ENCODE data around the gene RPS27A. TPM values are rescaled to one million over a fixed set of nuclear protein-coding genes. Genes with fewer than 3 reads are reported as not detected.
A peak's percentile ranks its signal among the peaks of the same experiment; 100 is the strongest.

Gene RPS27A
- total and polyA plus RNA-seq, 11 donors: 329 to 1,743 (median 513) TPM

DNA sequence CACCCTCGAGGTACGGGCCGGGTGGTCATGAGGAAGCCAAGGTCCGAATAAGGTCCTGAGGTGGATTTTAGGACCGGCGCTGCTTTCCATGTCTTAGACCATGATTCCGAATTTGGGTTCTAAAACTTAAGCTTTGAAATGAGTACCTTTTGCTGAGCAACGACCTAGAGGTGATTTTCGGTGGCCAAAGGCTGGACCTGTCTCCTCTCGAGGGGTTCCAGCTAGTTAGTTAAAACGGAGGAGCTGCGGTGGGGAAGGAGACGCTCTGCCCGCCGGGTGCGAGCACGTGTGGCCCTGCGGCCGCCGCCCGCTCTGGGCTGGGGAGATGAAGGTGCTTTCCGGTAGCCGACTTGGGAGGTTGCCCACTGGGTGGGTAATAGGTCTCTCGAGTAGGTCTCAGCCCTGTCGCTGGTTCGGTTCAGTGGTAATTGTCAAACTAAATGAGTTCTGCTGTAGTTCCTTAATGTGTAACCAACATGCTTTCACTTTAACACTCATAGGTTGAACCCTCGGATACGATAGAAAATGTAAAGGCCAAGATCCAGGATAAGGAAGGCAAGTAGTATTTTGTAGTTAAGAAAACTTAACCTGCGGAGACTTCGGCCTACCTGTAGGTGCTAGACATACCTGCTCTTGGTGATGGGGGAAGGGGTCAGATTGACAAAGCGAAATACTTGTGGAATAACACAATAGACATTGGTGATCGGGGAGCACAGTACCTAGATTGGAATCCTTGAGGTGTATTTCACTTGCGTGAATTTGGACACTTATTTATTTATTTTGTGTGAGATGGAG, 572 bp downstream of the RPS27A start:
- intact Hi-C loops (cut with DNase I): loop anchor here in 5 of 10 donors (2.0 to 5.0 kb wide), 3 partner anchors 34 to 184 kb away; partner anchors contain the start of genes MTIF2 (in 5 of the 5) and CCDC88A (in 1 of the 5)
- WGBS, 4 donors: 5 to 9% (median 6%) methylated on average over 30 to 33 of the region's 33 CpGs
- Histone ChIP-seq H3K9me3 (no peaks in the 10 kb centered on the region), H3K4me1 (peaks cover 0 to 42% (median 16%) of the 10 kb centered on the region in 12 donors), H3K4me3 (peak overlapping the region; percentile 73 to 96 (median 86)), H3K27ac (peak overlapping the region; percentile 84 to 98 (median 92)), H3K36me3 (peaks cover 0 to 48% (median 45%) of the 10 kb centered on the region in 9 donors), H3K27me3 (no peaks in the 10 kb centered on the region)
- peak in 3 of 4 donors; percentile 11 to 22 (median 16) for ATAC-seq
- TF ChIP-seq, protein P1, sequence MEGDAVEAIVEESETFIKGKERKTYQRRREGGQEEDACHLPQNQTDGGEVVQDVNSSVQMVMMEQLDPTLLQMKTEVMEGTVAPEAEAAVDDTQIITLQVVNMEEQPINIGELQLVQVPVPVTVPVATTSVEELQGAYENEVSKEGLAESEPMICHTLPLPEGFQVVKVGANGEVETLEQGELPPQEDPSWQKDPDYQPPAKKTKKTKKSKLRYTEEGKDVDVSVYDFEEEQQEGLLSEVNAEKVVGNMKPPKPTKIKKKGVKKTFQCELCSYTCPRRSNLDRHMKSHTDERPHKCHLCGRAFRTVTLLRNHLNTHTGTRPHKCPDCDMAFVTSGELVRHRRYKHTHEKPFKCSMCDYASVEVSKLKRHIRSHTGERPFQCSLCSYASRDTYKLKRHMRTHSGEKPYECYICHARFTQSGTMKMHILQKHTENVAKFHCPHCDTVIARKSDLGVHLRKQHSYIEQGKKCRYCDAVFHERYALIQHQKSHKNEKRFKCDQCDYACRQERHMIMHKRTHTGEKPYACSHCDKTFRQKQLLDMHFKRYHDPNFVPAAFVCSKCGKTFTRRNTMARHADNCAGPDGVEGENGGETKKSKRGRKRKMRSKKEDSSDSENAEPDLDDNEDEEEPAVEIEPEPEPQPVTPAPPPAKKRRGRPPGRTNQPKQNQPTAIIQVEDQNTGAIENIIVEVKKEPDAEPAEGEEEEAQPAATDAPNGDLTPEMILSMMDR (IDR thresholded peaks at IDR 0.05): no peak
- no peak for TF ChIP-seq POLR2A (IDR thresholded peaks at IDR 0.05)
- DNase-seq: peak in 4 of 5 donors; percentile 27 to 50 (median 41)

DNA sequence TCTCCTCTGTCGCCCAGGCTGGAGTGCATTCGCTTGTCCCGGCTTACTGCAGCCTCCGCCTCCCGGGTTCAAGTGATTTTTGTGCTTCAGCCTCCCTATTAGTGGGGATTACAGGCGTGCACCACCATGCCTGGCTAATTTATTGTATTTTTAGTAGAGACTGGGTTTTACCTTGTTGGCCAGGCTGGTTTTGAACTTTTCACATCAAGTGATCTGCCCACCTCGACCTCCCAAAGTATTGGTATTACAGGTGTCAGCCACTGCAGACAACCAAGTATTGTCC, 1.1 kb downstream of the RPS27A start:
- TF ChIP-seq POLR2A (IDR thresholded peaks at IDR 0.05): no peak
- TF ChIP-seq, protein P1 (IDR thresholded peaks at IDR 0.05): no peak
- H3K4me3 ChIP-seq: peak overlapping the region in 11 of 12 donors; percentile 73 to 96 (median 86)
- H3K9me3 ChIP-seq: no peaks in the 10 kb centered on the region
- H3K27me3 ChIP-seq: no peaks in the 10 kb centered on the region
- H3K4me1 ChIP-seq: peaks cover 0 to 40% (median 16%) of the 10 kb centered on the region in 12 donors
- H3K27ac ChIP-seq: peak overlapping the region in 6 of 12 donors; percentile 84 to 98 (median 92)
- no peak for DNase-seq
- ATAC-seq: no peak
- WGBS, 4 donors: 78 to 90% (median 81%) methylated on average over 7 of the region's 7 CpGs
- H3K36me3 ChIP-seq: peaks cover 0 to 53% (median 51%) of the 10 kb centered on the region in 9 donors
- intact Hi-C loops (cut with DNase I): loop anchor here in 5 of 10 donors (2.0 to 5.0 kb wide), 3 partner anchors 34 to 184 kb away; partner anchors contain the start of genes MTIF2 (in 5 of the 5) and CCDC88A (in 1 of the 5)

DNA sequence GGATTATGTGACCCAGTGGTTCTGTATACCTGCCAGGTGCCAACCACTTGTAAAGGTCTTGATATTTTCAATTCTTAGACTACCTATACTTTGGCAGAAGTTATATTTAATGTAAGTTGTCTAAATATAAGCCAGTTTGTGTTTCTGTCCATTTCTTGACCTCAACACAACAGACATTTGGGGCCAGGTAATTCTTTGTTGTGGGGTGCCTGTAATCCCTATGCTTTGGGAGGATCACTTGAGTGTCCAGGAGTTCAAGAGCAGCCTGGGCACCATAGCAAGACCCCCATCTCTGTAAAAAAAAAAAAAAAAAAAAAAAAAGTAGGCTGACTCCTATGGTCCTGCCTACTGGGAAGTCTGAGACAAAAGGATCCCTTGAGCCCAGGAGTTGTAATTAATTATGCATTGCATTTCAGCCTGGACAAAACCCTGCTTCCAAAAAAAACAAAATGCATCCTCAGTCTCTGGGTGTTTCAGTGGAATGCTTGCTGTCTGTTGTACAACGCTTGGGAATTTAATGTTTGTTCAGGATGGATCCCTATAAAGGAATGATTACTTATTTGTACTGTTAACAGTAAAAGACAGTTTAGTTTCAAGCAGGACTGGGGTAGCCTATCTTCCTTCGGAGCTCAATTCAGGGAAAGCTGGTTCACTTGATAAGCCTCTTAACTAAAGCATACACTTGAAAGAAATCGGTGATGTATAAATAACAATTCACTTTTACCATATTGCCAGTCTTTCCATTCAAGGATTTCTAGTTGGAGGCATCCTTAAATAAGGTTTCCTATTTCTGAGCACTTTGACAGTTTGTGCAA, 3.4 kb downstream of the RPS27A start:
- Histone ChIP-seq H3K4me3 (no peak overlapping the region), H3K27me3 (no peaks in the 10 kb centered on the region), H3K36me3 (peaks cover 0 to 76% (median 70%) of the 10 kb centered on the region in 9 donors), H3K9me3 (no peaks in the 10 kb centered on the region), H3K4me1 (peaks cover 0 to 31% (median 16%) of the 10 kb centered on the region in 12 donors), H3K27ac (no peak overlapping the region)
- ATAC-seq (no peak), DNase-seq (no peak)
- TF ChIP-seq POLR2A (IDR thresholded peaks at IDR 0.05): no peak
- TF ChIP-seq, protein P1 (IDR thresholded peaks at IDR 0.05): no peak
- WGBS, 4 donors: 71 to 82% (median 79%) methylated on average over 3 of the region's 3 CpGs
- intact Hi-C loops (cut with DNase I): no loop called here
